ENCODE data around the gene KRTAP20-1.

Gene KRTAP20-1

GRCh38 chr21:30623362-30623761, 7.1 kb downstream of the KRTAP20-1 start:
- H3K4me1 ChIP-seq (ENCODE audit: control insufficient read depth in 1 of 2, insufficient read depth in 2 of 2, low read length in 2 of 2) = no peaks in the 10 kb centered on the region
- no peak overlapping the region for H2BK120ac ChIP-seq (ENCODE audit: insufficient read depth, low read length, poor library complexity)
- no peak overlapping the region for H3K23ac ChIP-seq (ENCODE audit: low read length)
- H3K79me1 ChIP-seq (ENCODE audit: low read length) = no peaks in the 10 kb centered on the region
- no peaks in the 10 kb centered on the region for H3K79me2 ChIP-seq (ENCODE audit: control insufficient read depth, insufficient read depth, low read length, poor library complexity)
- H2BK5ac ChIP-seq (ENCODE audit: low read depth, low read length, poor library complexity) = no peak overlapping the region
- no peak overlapping the region for H4K91ac ChIP-seq (ENCODE audit: low read depth, low read length)
- H3K9me3 ChIP-seq (ENCODE audit: insufficient read depth, low read depth, low read length) = peaks cover 1% of the 10 kb centered on the region
- DNase-seq = no peak
- H3K27me3 ChIP-seq (ENCODE audit: insufficient read depth, low read length) = no peaks in the 10 kb centered on the region
- no CpG with 5 or more reads among the region's 3 CpGs for WGBS (ENCODE audit: extremely low coverage, insufficient coverage, insufficient read length)
- no peak overlapping the region for H2AK5ac ChIP-seq (ENCODE audit: low read length)
- no peak overlapping the region for H3K4ac ChIP-seq (ENCODE audit: low read depth, low read length)
- no peak overlapping the region for H4K12ac ChIP-seq (ENCODE audit: low read depth, low read length)
- H3K14ac ChIP-seq (ENCODE audit: low read length) = no peak overlapping the region
- H4K8ac ChIP-seq (ENCODE audit: low read depth, low read length) = no peak overlapping the region
- H2AFZ ChIP-seq (ENCODE audit: insufficient read depth, low read length, poor library complexity) = no peak overlapping the region
- no peak overlapping the region for H3K9ac ChIP-seq (ENCODE audit: low read length)
- H2BK12ac ChIP-seq (ENCODE audit: low read length) = no peak overlapping the region
- no peak overlapping the region for H3K4me3 ChIP-seq (ENCODE audit: low read depth, low read length)
- no peak overlapping the region for H3K4me2 ChIP-seq (ENCODE audit: low read length)
- H3K27ac ChIP-seq (ENCODE audit: low read depth, low read length) = no peak overlapping the region
- no peak overlapping the region for H3K18ac ChIP-seq (ENCODE audit: low read length)
- H3K36me3 ChIP-seq (ENCODE audit: control insufficient read depth in 1 of 2, insufficient read depth in 2 of 2, low read length in 2 of 2) = no peaks in the 10 kb centered on the region

GRCh38 chr21:30625449-30626165, 9.4 kb downstream of the KRTAP20-1 start:
- WGBS (ENCODE audit: extremely low coverage, insufficient coverage, insufficient read length) = no CpG with 5 or more reads among the region's 4 CpGs
- Histone ChIP-seq H3K23ac (ENCODE audit: low read length) (no peak overlapping the region), H2BK5ac (ENCODE audit: low read depth, low read length, poor library complexity) (no peak overlapping the region), H3K4me3 (ENCODE audit: low read depth, low read length) (no peak overlapping the region), H2BK12ac (ENCODE audit: low read length) (no peak overlapping the region), H2BK120ac (ENCODE audit: insufficient read depth, low read length, poor library complexity) (no peak overlapping the region), H4K91ac (ENCODE audit: low read depth, low read length) (no peak overlapping the region), H2AFZ (ENCODE audit: insufficient read depth, low read length, poor library complexity) (no peak overlapping the region), H3K36me3 (ENCODE audit: control insufficient read depth in 1 of 2, insufficient read depth in 2 of 2, low read length in 2 of 2) (no peaks in the 10 kb centered on the region), H3K79me1 (ENCODE audit: low read length) (no peaks in the 10 kb centered on the region), H3K79me2 (ENCODE audit: control insufficient read depth, insufficient read depth, low read length, poor library complexity) (no peaks in the 10 kb centered on the region), H3K9me3 (ENCODE audit: insufficient read depth, low read depth, low read length) (peaks cover 1% of the 10 kb centered on the region), H3K9ac (ENCODE audit: low read length) (no peak overlapping the region), H3K18ac (ENCODE audit: low read length) (no peak overlapping the region), H2AK5ac (ENCODE audit: low read length) (no peak overlapping the region), H3K4me1 (ENCODE audit: control insufficient read depth in 1 of 2, insufficient read depth in 2 of 2, low read length in 2 of 2) (no peaks in the 10 kb centered on the region), H4K8ac (ENCODE audit: low read depth, low read length) (no peak overlapping the region), H3K27me3 (ENCODE audit: insufficient read depth, low read length) (no peaks in the 10 kb centered on the region), H3K14ac (ENCODE audit: low read length) (no peak overlapping the region), H3K27ac (ENCODE audit: low read depth, low read length) (no peak overlapping the region), H3K4me2 (ENCODE audit: low read length) (no peak overlapping the region), H3K4ac (ENCODE audit: low read depth, low read length) (no peak overlapping the region), H4K12ac (ENCODE audit: low read depth, low read length) (no peak overlapping the region)
- no peak for DNase-seq

- no peaks in the 10 kb centered on the region for H3K36me3 ChIP-seq (ENCODE audit: control insufficient read depth in 1 of 2, insufficient read depth in 2 of 2, low read length in 2 of 2)
- H2AFZ ChIP-seq (ENCODE audit: insufficient read depth, low read length, poor library complexity) = no peak overlapping the region
- WGBS (ENCODE audit: extremely low coverage, insufficient coverage, insufficient read length) = no CpG with 5 or more reads among the region's 4 CpGs
Observed at GRCh38 chr21:30628109-30628508, 11.9 kb downstream of the KRTAP20-1 start.

GRCh38 chr21:30629200-30629599, 13.0 kb downstream of the KRTAP20-1 start:
- Histone ChIP-seq H3K4me1 (ENCODE audit: control insufficient read depth in 1 of 2, insufficient read depth in 2 of 2, low read length in 2 of 2) (no peaks in the 10 kb centered on the region), H3K9me3 (ENCODE audit: insufficient read depth, low read depth, low read length) (no peaks in the 10 kb centered on the region), H3K23ac (ENCODE audit: low read length) (no peak overlapping the region), H3K4me2 (ENCODE audit: low read length) (no peak overlapping the region), H4K8ac (ENCODE audit: low read depth, low read length) (no peak overlapping the region), H3K36me3 (ENCODE audit: control insufficient read depth in 1 of 2, insufficient read depth in 2 of 2, low read length in 2 of 2) (no peaks in the 10 kb centered on the region), H3K18ac (ENCODE audit: low read length) (no peak overlapping the region), H3K27me3 (ENCODE audit: insufficient read depth, low read length) (no peaks in the 10 kb centered on the region), H3K14ac (ENCODE audit: low read length) (no peak overlapping the region), H3K4ac (ENCODE audit: low read depth, low read length) (no peak overlapping the region), H3K4me3 (ENCODE audit: low read depth, low read length) (no peak overlapping the region), H3K79me2 (ENCODE audit: control insufficient read depth, insufficient read depth, low read length, poor library complexity) (no peaks in the 10 kb centered on the region), H3K79me1 (ENCODE audit: low read length) (no peaks in the 10 kb centered on the region), H3K9ac (ENCODE audit: low read length) (no peak overlapping the region), H3K27ac (ENCODE audit: low read depth, low read length) (no peak overlapping the region), H4K91ac (ENCODE audit: low read depth, low read length) (no peak overlapping the region), H2BK12ac (ENCODE audit: low read length) (no peak overlapping the region), H2AK5ac (ENCODE audit: low read length) (no peak overlapping the region), H2BK5ac (ENCODE audit: low read depth, low read length, poor library complexity) (no peak overlapping the region), H4K12ac (ENCODE audit: low read depth, low read length) (no peak overlapping the region), H2BK120ac (ENCODE audit: insufficient read depth, low read length, poor library complexity) (no peak overlapping the region), H2AFZ (ENCODE audit: insufficient read depth, low read length, poor library complexity) (no peak overlapping the region)
- no CpG with 5 or more reads among the region's 1 CpG for WGBS (ENCODE audit: extremely low coverage, insufficient coverage, insufficient read length)
- DNase-seq = no peak

More at GRCh38 chr21:30628109-30628508, 11.9 kb downstream of the KRTAP20-1 start:
- Histone ChIP-seq H2AK5ac (ENCODE audit: low read length) (no peak overlapping the region), H3K27me3 (ENCODE audit: insufficient read depth, low read length) (no peaks in the 10 kb centered on the region), H2BK5ac (ENCODE audit: low read depth, low read length, poor library complexity) (no peak overlapping the region), H3K9me3 (ENCODE audit: insufficient read depth, low read depth, low read length) (peaks cover 1% of the 10 kb centered on the region), H3K23ac (ENCODE audit: low read length) (no peak overlapping the region), H2BK12ac (ENCODE audit: low read length) (no peak overlapping the region), H4K91ac (ENCODE audit: low read depth, low read length) (no peak overlapping the region), H2BK120ac (ENCODE audit: insufficient read depth, low read length, poor library complexity) (no peak overlapping the region), H3K18ac (ENCODE audit: low read length) (no peak overlapping the region), H4K12ac (ENCODE audit: low read depth, low read length) (no peak overlapping the region), H3K4me2 (ENCODE audit: low read length) (no peak overlapping the region), H3K4me3 (ENCODE audit: low read depth, low read length) (no peak overlapping the region), H3K14ac (ENCODE audit: low read length) (no peak overlapping the region), H3K79me2 (ENCODE audit: control insufficient read depth, insufficient read depth, low read length, poor library complexity) (no peaks in the 10 kb centered on the region), H3K27ac (ENCODE audit: low read depth, low read length) (no peak overlapping the region), H3K4me1 (ENCODE audit: control insufficient read depth in 1 of 2, insufficient read depth in 2 of 2, low read length in 2 of 2) (no peaks in the 10 kb centered on the region), H3K4ac (ENCODE audit: low read depth, low read length) (no peak overlapping the region), H3K9ac (ENCODE audit: low read length) (no peak overlapping the region), H4K8ac (ENCODE audit: low read depth, low read length) (no peak overlapping the region), H3K79me1 (ENCODE audit: low read length) (no peaks in the 10 kb centered on the region)
- DNase-seq = no peak

All from trophoblast cell (in vitro differentiated cells and primary cell).